Activated CD8-positive, alpha-beta memory T cell treated with anti-CD3 and anti-CD28 coated beads, Interleukin-2, amount 50 U/mL, for 1 hour (primary cell): ENCODE data around the gene VDR.
A peak's percentile ranks its signal among the peaks of the same experiment; 100 is the strongest.
"Not testable (repeated sequence)": the region's sequence is repeated elsewhere in the genome, so short reads cannot be mapped to it uniquely, and the experiment has no call there.

Experiments used
- DNase-seq: peaks from one replicate; pipeline ENCODE4 v3.0.0-alpha.2; 2020; ENCODE audit errors: extremely low read depth

Gene VDR

GRCh38 chr12:47812797-47813510 is 91.8 kb downstream of the VDR start:
- DNase-seq: peak; percentile 83

DNA sequence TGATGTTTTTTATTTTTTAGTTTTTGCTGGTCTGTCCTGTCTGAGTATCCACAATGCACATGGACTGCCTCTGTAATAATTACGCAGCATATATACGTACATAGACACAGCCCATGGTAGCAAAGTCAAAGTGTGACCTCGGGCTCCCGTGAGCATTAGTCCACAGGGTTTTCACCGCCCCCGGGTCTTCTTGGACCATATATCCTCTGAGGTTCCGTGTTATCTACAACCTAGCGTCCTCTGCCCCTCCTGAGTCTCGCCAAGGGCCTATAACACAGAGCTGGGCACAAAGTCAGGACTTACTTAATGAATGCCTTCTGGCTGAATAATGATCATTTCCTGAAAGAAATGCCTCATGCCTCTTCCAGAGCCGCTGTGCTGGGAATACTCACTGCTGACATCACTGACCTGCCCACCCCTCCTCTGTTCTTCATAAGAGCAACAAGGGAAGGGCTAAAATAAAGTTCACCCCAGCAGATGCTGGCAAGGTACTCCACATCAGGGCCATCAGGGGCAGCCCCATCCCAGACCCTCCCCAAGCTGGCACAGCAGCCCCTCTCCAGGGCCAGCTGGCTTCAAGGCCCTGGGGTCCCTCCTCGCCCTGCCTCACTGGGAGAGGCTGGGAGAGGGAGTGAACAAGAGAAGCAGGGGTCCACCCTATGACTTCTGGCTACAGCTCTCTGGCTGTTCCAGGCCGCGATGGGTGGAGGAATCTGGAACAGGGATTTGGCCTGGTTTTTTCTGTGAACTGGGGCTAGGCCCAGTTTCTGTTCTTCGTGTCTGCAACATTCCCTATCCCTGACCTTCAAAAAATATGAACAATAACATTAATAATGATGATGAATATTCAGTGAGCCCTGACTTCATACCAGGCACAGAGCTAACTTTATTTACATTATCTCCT is 93.0 kb downstream of the VDR start:
- no peak for DNase-seq

- no peak for DNase-seq
Measured at GRCh38 chr12:47811072-47811396, 93.8 kb downstream of the VDR start.

- not testable (repeated sequence) for DNase-seq
Measured at GRCh38 chr12:47809518-47809917, 95.3 kb downstream of the VDR start.

- no peak for DNase-seq
Measured at GRCh38 chr12:47808574-47809365, 96.0 kb downstream of the VDR start.

DNA sequence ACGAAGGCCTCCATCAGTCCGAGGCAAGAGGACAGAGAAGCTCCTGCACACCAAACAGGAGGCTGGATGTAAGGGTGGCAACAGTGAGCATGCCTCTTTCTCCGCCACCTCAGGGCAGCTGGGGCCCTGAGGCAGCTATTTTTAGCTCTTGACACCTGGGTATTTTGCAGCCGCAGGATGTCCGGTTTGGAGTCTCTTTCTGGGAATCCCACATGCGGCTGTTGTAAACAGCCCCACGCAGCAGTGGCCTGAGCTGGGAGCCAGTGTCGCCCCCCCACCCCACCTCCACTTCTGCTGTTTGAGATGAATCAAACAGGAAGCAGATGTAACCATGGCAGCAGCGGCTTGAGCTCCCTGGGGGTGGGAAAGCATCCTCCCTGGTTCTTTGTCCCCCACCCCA is 96.7 kb downstream of the VDR start:
- DNase-seq: no peak

DNA sequence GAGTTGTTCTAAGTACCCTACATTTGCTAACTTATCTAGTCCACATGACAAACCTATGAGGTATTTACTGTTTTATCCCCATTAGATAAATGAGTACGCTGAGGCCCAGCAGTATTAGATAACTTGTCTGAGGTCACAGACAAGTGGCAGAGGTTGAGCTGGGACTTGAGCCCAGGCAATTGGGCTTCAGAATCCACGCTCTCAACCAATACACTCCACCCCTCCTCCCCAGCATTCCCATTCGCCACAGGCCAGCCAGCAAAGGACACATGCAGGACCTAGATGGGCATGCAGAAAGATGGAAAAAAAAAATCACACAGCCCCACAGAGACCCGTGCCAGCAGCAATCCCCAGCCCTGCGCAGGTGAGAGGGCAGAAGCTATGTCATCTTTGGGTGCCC is 97.5 kb downstream of the VDR start:
- DNase-seq: no peak

- no peak for DNase-seq
Measured at GRCh38 chr12:47805417-47805816, 99.4 kb downstream of the VDR start.

GRCh38 chr12:47804171-47804570 is 100.6 kb downstream of the VDR start:
- no peak for DNase-seq

GRCh38 chr12:47803191-47803875 is 101.5 kb downstream of the VDR start:
- no peak for DNase-seq

- no peak for DNase-seq
Measured at GRCh38 chr12:47802312-47802711, 102.5 kb downstream of the VDR start.

DNA sequence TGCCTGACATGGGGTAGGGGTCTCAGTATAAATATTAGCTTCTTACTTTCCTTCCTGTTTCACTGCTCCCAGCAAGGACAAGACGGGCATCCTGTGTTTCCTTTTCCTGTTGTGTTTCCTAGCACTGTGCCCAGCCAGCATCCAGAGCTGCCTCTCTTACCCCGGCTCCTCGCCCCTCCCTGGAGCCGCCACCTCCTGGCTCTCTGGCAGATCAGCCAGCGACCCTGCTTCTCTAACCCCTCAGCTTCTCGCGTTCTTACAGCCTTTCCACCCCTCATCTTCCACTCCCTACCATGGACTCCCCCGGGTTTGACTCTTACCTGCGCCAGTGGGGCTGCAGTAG is 102.9 kb downstream of the VDR start:
- DNase-seq: no peak

DNA sequence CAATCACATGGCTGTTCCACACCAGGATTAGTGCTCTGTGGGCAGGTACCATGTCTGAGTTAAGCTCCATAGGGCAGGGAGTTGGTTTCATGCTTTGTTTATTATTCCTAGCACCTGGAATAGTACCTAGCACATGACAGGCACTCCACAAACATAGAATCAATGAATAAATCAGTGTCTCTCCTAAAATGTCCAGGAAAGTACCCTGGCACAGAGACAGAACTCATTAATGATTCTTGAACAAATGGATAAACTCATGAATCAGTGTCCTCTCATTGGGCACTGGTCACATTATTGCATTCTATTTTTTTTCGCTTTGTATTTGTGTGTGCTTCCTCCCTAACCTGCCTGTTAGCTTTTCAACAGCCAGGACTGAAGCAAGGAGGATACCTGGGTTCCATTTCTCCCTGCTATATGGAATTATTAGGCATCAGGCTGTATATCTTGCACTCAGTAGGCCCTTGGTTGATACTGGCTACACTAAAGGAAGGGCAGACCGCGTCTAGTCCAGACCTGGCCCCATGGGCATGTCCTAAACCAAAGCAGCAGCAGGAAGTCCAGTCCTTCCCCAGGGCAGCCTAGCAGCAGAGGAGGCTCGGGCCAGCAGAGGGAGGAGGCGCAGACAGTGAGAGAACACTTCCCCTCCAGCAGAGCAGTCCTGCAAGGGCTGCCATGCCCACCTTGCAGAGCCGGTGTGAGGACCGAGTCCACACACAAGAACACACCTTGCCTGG is 103.5 kb downstream of the VDR start:
- DNase-seq: no peak

- DNase-seq: no peak
Measured at GRCh38 chr12:47800582-47800981, 104.2 kb downstream of the VDR start.

DNA sequence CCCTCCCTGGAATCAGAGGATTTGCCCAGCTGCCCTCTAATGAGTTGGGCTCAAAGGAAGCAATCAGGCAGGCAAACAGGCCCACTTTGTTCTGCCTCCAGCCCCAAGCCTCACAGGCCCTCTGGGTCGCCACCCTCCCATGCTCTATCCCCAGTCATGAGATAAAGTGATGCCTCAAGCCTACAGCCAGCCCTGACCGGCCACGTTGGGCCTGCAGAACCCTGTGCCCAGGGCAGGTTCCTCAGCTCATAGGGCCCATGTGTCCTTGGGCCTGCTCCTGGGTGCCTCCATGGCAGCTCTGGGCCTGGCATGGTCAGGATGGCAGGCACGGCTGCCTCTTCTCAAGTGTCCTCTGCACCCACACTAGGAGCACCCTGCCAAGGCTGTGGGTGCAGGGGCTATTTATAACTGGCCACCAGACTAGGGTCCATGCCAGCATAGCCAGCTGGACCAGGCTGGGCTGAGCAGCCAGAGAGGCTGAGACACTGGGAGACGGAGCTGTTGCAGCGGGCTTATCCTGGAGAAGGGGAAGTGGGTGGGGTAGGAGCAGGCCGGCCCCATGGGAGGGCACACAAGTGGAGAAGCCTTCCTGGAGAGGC is 105.3 kb downstream of the VDR start:
- DNase-seq: no peak

GRCh38 chr12:47798382-47798948 is 106.3 kb downstream of the VDR start:
- no peak for DNase-seq

- no peak for DNase-seq
Measured at GRCh38 chr12:47797441-47797840, 107.4 kb downstream of the VDR start.

DNA sequence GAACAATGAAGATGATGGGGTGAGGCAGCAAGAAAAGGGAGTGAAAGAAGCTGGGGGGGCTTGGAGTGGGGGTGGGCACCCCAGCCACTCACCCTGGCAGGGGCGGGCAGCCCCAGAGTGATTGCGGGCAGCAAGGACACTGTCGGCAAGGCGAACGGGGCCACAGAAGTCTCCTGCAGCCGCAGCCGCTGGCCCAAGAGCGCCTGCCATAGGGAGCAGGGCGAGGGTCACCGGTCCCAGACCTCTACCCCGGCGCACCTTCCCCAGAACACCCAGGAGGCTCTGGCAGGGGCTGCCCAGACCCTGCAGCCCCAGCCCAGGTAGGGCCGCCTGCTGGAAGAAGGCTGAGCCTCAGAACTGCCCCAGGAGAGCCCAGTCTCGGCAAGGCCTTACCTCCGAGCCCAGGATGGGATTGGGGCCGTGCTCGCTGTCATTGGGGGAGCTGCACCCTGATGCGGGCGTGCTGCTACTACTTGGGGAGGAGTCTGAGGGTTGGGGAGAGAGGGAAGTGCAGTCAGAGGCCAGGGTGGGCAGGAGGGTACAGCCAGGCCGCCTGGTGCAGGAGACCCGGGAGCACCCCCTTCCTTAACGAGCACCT is 108.9 kb downstream of the VDR start:
- no peak for DNase-seq

GRCh38 chr12:47795121-47795813 is 109.5 kb downstream of the VDR start:
- no peak for DNase-seq

DNA sequence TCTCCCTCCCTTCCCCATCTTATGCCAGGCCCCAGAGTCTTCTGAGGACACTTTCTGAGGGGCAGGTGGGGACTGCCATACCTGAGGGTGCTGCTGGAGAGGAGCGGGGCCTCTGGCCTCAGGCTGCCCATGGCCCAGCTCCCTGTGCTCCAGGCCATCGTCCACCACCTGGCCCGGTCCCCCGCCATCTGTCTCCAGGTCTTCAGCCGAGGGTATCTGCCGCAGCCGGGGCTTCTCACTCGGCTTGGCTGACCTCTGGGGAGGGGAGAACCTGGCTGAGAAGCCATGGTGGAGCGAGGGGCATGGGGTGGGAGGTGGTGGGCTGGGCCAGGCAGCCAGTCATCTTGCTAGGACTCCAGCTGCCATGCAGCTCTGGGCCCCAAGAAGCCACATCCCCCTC is 110.1 kb downstream of the VDR start:
- DNase-seq: no peak
